ENCODE data around the gene CELF2.

The CELF2 gene

GRCh38 chr10:10977978-10978377 lies 39.7 kb upstream of the CELF2 start:
- H3K4me3 ChIP-seq (ENCODE audit: low read length): no peak overlapping the region
- TF ChIP-seq CTCF (IDR thresholded peaks at IDR 0.05; ENCODE audit: insufficient read depth, low read depth, low read length, missing control alignments): no peak
- peak; percentile 18 for DNase-seq (ENCODE audit: low read depth)

- no peak for TF ChIP-seq CTCF (IDR thresholded peaks at IDR 0.05; ENCODE audit: insufficient read depth, low read depth, low read length, missing control alignments)
- no peak overlapping the region for H3K4me3 ChIP-seq (ENCODE audit: low read length)
- DNase-seq (ENCODE audit: low read depth): no peak
These were observed 32.3 kb upstream of the CELF2 start for GRCh38 chr10:10985361-10985760.

DNA sequence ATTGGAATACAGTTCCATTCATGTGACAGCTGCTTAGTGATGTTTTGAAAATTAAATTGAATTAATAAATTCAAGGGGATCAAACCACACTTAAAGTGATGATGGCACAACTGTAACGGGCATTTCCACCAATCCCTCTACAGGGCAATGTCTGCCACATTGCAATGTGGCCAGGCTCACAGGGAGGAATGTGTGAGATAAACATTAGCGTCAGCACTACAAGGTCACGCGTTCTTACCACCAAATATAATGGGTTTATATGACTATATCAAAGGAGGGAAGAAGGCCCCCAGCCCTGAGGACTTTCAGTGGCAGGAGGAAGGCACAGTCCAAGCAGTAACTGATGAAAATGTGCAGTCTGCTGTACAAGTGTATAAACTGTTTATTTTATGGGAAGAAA lies 31.1 kb upstream of the CELF2 start:
- no peak overlapping the region for H3K4me3 ChIP-seq (ENCODE audit: low read length)
- TF ChIP-seq CTCF (IDR thresholded peaks at IDR 0.05; ENCODE audit: insufficient read depth, low read depth, low read length, missing control alignments): no peak
- DNase-seq (ENCODE audit: low read depth): no peak

- H3K4me3 ChIP-seq (ENCODE audit: low read length): no peak overlapping the region
- no peak for TF ChIP-seq CTCF (IDR thresholded peaks at IDR 0.05; ENCODE audit: insufficient read depth, low read depth, low read length, missing control alignments)
- DNase-seq (ENCODE audit: low read depth): no peak
These were observed 30.6 kb upstream of the CELF2 start for GRCh38 chr10:10987111-10987510.

DNA sequence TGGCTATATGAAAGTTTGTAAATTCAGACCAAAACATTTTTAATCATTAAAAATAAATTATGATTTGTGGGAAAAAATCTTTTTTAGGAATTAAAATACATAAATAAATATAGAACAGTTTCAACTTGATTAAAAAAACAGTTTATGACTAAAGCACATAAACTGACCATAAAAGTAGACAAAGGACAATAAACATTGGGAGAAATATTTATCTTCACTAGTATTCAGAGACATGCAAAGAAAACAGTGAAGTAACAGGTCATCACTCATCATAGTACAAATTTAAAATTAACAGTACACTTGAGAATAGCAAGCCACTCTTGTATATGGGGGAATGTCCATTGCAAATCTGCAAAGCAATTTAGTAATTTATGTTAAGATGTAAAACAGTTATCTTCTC lies 28.0 kb upstream of the CELF2 start:
- TF ChIP-seq CTCF (IDR thresholded peaks at IDR 0.05; ENCODE audit: insufficient read depth, low read depth, low read length, missing control alignments): no peak
- no peak for DNase-seq (ENCODE audit: low read depth)
- H3K4me3 ChIP-seq (ENCODE audit: low read length): no peak overlapping the region

DNA sequence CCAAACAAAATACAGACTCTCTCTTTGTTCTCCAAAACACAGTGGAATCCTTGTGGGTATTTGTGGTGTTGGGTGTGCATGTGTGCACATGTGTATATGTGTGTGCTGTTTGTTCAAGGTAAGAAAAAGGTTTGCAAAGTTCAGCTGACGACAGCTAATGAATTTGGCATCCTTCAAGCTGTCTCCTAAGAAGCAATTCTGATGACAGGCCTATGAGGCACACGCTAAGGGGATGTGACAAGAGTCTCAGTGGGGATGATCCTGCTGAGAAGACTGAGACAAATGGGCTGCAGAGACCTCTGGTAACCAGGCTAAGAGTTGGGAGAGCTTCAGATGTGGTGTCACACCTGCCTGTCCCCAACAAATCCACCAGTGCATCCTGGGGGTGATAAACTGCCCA lies 26.5 kb upstream of the CELF2 start:
- TF ChIP-seq CTCF (IDR thresholded peaks at IDR 0.05; ENCODE audit: insufficient read depth, low read depth, low read length, missing control alignments): no peak
- peak; percentile 30 for DNase-seq (ENCODE audit: low read depth)
- H3K4me3 ChIP-seq (ENCODE audit: low read length): no peak overlapping the region

DNA sequence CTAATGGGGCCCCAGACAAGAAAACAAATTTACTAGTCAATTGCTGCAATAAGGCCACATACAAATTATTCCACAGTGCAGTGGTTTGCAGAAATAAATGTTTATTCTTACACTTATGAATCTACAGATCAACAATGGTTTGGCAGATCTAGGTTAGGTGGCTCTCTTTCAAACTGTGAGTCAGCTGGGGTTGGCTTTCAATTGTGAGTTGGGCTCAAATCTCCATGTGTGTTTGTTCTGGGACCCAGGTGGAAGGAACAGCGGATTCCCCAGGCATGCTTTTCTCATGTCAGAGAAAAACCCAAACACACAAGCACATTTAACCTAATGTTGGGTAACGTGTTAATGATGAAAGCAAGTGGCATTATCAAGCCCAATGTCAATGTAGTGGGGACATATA lies 25.6 kb upstream of the CELF2 start:
- no peak overlapping the region for H3K4me3 ChIP-seq (ENCODE audit: low read length)
- DNase-seq (ENCODE audit: low read depth): no peak
- no peak for TF ChIP-seq CTCF (IDR thresholded peaks at IDR 0.05; ENCODE audit: insufficient read depth, low read depth, low read length, missing control alignments)

All from epithelial cell of esophagus (primary cell).